Mucosa of rectum (tissue), 2 donors: ENCODE results near the gene CLIC1.

Experiments
- H3K27ac ChIP-seq, 2 donors: one replicate each; pipeline ENCODE4 v1.7.0; 2013; ENCODE audit warnings: inconsistent platforms in 2 of 2, low read depth in 2 of 2, low read length in 2 of 2
- H3K27me3 ChIP-seq, 2 donors: one replicate each; pipeline ENCODE4 v1.7.0; 2013; ENCODE audit warnings: low read length in 2 of 2; ENCODE audit not compliant: control insufficient read depth in 2 of 2, insufficient read depth in 2 of 2
- H3K36me3 ChIP-seq, 2 donors: one replicate each; pipeline ENCODE4 v1.7.0; 2013; ENCODE audit warnings: low read length in 2 of 2; ENCODE audit not compliant: control insufficient read depth in 2 of 2, insufficient read depth in 2 of 2
- H3K4me1 ChIP-seq, 2 donors: one replicate each; pipeline ENCODE4 v1.7.0; 2013; ENCODE audit warnings: low read length in 2 of 2, mild to moderate bottlenecking in 1 of 2; ENCODE audit not compliant: control insufficient read depth in 2 of 2, insufficient read depth in 2 of 2
- H3K4me3 ChIP-seq, 2 donors: one replicate each; pipeline ENCODE4 v1.7.0; 2013; ENCODE audit warnings: low read length in 2 of 2
- H3K9ac ChIP-seq, 2 donors: one replicate each; pipeline ENCODE4 v1.7.0; 2013; ENCODE audit warnings: low read length in 2 of 2, low read depth in 1 of 2, mild to moderate bottlenecking in 1 of 2
- H3K9me3 ChIP-seq, 2 donors: one replicate each; pipeline ENCODE4 v1.7.0; 2013; ENCODE audit warnings: low read length in 2 of 2; ENCODE audit not compliant: control insufficient read depth in 2 of 2
- donor health status: healthy.
- donor health status: Normal muscosa, but diverticular disease.

Gene CLIC1

GRCh38 chr6:31739639-31740396 lies 3.5 kb upstream of the CLIC1 start, which contains the start of gene MSH5:
MSH5 (plus strand) TSS chr6:31740005; CDS start chr6:31740467, 462 bp downstream.
- Histone ChIP-seq H3K9me3 (no peaks in the 10 kb centered on the region), H3K27ac (peak within 1 kb of the TSS; percentile 96 to 97), H3K4me3 (peak within 1 kb of the TSS; percentile 81 to 87), H3K36me3 (peaks cover 0 to 18% of the 10 kb centered on the region in 2 donors), H3K4me1 (peaks cover 30 to 33% of the 10 kb centered on the region in 2 donors), H3K9ac (peak within 1 kb of the TSS; percentile 85 to 89), H3K27me3 (no peaks in the 10 kb centered on the region)

GRCh38 chr6:31737991-31738979 lies 2.0 kb upstream of the CLIC1 start:
- Histone ChIP-seq H3K27ac (peak overlapping the region; percentile 96 to 97), H3K4me1 (peaks cover 44 to 46% of the 10 kb centered on the region in 2 donors), H3K4me3 (peak overlapping the region; percentile 2 to 87), H3K9me3 (no peaks in the 10 kb centered on the region), H3K9ac (peak overlapping the region; percentile 54 to 72), H3K36me3 (peaks cover 11 to 23% of the 10 kb centered on the region in 2 donors), H3K27me3 (no peaks in the 10 kb centered on the region)

GRCh38 chr6:31737315-31737990 lies 1.1 kb upstream of the CLIC1 start:
- Histone ChIP-seq H3K36me3 (peaks cover 16 to 23% of the 10 kb centered on the region in 2 donors), H3K4me1 (peaks cover 44 to 46% of the 10 kb centered on the region in 2 donors), H3K9me3 (no peaks in the 10 kb centered on the region), H3K27ac (peak overlapping the region; percentile 96 to 97), H3K27me3 (no peaks in the 10 kb centered on the region), H3K4me3 (peak overlapping the region; percentile 2 to 87), H3K9ac (peak overlapping the region; percentile 54 to 72)

GRCh38 chr6:31736768-31737314 lies 511 bp upstream of the CLIC1 start:
- H3K27ac ChIP-seq, result peak overlapping the region; percentile 96 to 97
- peaks cover 44 to 46% of the 10 kb centered on the region in 2 donors for H3K4me1 ChIP-seq
- H3K4me3 ChIP-seq, result peak overlapping the region; percentile 96 to 99
- peaks cover 22 to 26% of the 10 kb centered on the region in 2 donors for H3K36me3 ChIP-seq
- peak overlapping the region; percentile 92 to 98 for H3K9ac ChIP-seq
- no peaks in the 10 kb centered on the region for H3K27me3 ChIP-seq
- no peaks in the 10 kb centered on the region for H3K9me3 ChIP-seq

GRCh38 chr6:31734821-31735406 lies 1.4 kb downstream of the CLIC1 start:
- Histone ChIP-seq H3K9me3 (no peaks in the 10 kb centered on the region), H3K4me3 (peak overlapping the region; percentile 96 to 99), H3K4me1 (peaks cover 46 to 47% of the 10 kb centered on the region in 2 donors), H3K36me3 (peaks cover 29 to 34% of the 10 kb centered on the region in 2 donors), H3K9ac (peak overlapping the region; percentile 92 to 98), H3K27me3 (no peaks in the 10 kb centered on the region), H3K27ac (peak overlapping the region; percentile 96 to 97)

GRCh38 chr6:31734247-31734820 lies 2.0 kb downstream of the CLIC1 start:
- no peaks in the 10 kb centered on the region for H3K9me3 ChIP-seq
- H3K27ac ChIP-seq, result peak overlapping the region; percentile 96 to 97
- H3K4me3 ChIP-seq, result peak overlapping the region; percentile 96 to 99
- H3K27me3 ChIP-seq, result no peaks in the 10 kb centered on the region
- peak overlapping the region; percentile 92 to 98 for H3K9ac ChIP-seq
- peaks cover 29 to 34% of the 10 kb centered on the region in 2 donors for H3K36me3 ChIP-seq
- peaks cover 44% of the 10 kb centered on the region in 2 donors for H3K4me1 ChIP-seq

- H3K27ac ChIP-seq, result peak overlapping the region; percentile 96 to 97
- H3K9ac ChIP-seq, result peak overlapping the region; percentile 92 to 98
- H3K9me3 ChIP-seq, result no peaks in the 10 kb centered on the region
These were observed 2.6 kb downstream of the CLIC1 start for GRCh38 chr6:31733734-31734133.

GRCh38 chr6:31732029-31732428 lies 4.3 kb downstream of the CLIC1 start:
- H3K27me3 ChIP-seq, result no peaks in the 10 kb centered on the region
- no peaks in the 10 kb centered on the region for H3K9me3 ChIP-seq
- H3K4me1 ChIP-seq, result peaks cover 42 to 45% of the 10 kb centered on the region in 2 donors
- peaks cover 36 to 39% of the 10 kb centered on the region in 2 donors for H3K36me3 ChIP-seq
- no peak overlapping the region for H3K4me3 ChIP-seq
- no peak overlapping the region for H3K9ac ChIP-seq
- H3K27ac ChIP-seq, result peak overlapping the region in 1 of 2 donors; percentile 12

More at GRCh38 chr6:31733734-31734133, 2.6 kb downstream of the CLIC1 start:
- peak overlapping the region; percentile 96 to 99 for H3K4me3 ChIP-seq
- peaks cover 29 to 34% of the 10 kb centered on the region in 2 donors for H3K36me3 ChIP-seq
- no peaks in the 10 kb centered on the region for H3K27me3 ChIP-seq
- peaks cover 42 to 43% of the 10 kb centered on the region in 2 donors for H3K4me1 ChIP-seq
